ENCODE measurements around the gene GALNTL6. TPM values are rescaled to one million over a fixed set of nuclear protein-coding genes. Genes with fewer than 3 reads are reported as not detected.

GALNTL6 gene
- total RNA-seq, 1 experiment from 2014 or later, result not detected

GRCh38 chr4:172938072-172938829, 1125.0 kb downstream of the GALNTL6 start:
- CTCF ChIA-PET, result no interaction called here
- POLR2A ChIA-PET, result no interaction called here

More at GRCh38 chr4:172938072-172938829, 1125.0 kb downstream of the GALNTL6 start:
- Histone ChIP-seq H3K36me3 (ENCODE audit: control insufficient read depth in 1 of 2, insufficient read depth in 2 of 2, low read length in 2 of 2) (no peaks in the 10 kb centered on the region), H3K4me2 (ENCODE audit: low read length) (no peak overlapping the region), H3K27ac (ENCODE audit: low read depth, low read length) (no peak overlapping the region), H2AFZ (ENCODE audit: low read depth, low read length, poor library complexity, severe bottlenecking) (peak overlapping the region; percentile 29), H4K20me1 (ENCODE audit: insufficient read depth) (no peaks in the 10 kb centered on the region), H3K27me3 (ENCODE audit: insufficient read depth, low read length) (no peaks in the 10 kb centered on the region), H3K9me3 (ENCODE audit: control insufficient read depth in 1 of 2, insufficient read depth in 1 of 2, low read depth in 1 of 2, low read length in 2 of 2) (no peaks in the 10 kb centered on the region), H3K9me2 (ENCODE audit: insufficient read depth) (no peaks in the 10 kb centered on the region), H3K9ac (ENCODE audit: low read length) (no peak overlapping the region), H3K79me2 (ENCODE audit: insufficient read depth, low read length) (no peaks in the 10 kb centered on the region), H3K4me3 (replicated peaks in 1 of 2; ENCODE audit: low read depth in 1 of 2, low read length in 2 of 2) (no peak overlapping the region), H3K4me1 (ENCODE audit: control insufficient read depth in 1 of 2, insufficient read depth in 2 of 2, low read length in 2 of 2) (no peaks in the 10 kb centered on the region)
- ATAC-seq, result no peak
- intact Hi-C loops (cut with micrococcal nuclease), result no loop called here
- RAD21 ChIA-PET (ENCODE audit: low non-redundant PET in 1 of 2, low total read pairs in 2 of 2, uncharacterized antibody in 2 of 2, unreplicated experiment in 2 of 2), result no interaction called here
- TF ChIP-seq CBX3 (IDR thresholded peaks at IDR 0.05; ENCODE audit: low read depth) (no peak), ZFX (IDR thresholded peaks at IDR 0.05) (no peak), RAD21 (IDR thresholded peaks at IDR 0.05; ENCODE audit: low read depth) (no peak), ZNF274 (IDR thresholded peaks at IDR 0.05; ENCODE audit: low read depth, low read length) (no peak), CTCF (IDR thresholded peaks at IDR 0.05 in 2 of 3, conservative IDR thresholded peaks at IDR 0.05 in 1 of 3; ENCODE audit: borderline replicate concordance in 1 of 3, insufficient read depth in 1 of 3, low read depth in 2 of 3, low read length in 2 of 3) (no peak), SP1 (IDR thresholded peaks at IDR 0.05; ENCODE audit: low read depth) (no peak), TCF7L2 (IDR thresholded peaks at IDR 0.05; ENCODE audit: borderline replicate concordance, extremely low read depth, insufficient read depth, insufficient read length) (no peak), ZBTB33 (IDR thresholded peaks at IDR 0.05; ENCODE audit: extremely low read depth, insufficient replicate concordance, low read length) (no peak), EZH2 (IDR thresholded peaks at IDR 0.05) (no peak)
- BruUV-seq (replicated peaks), result no TSS peak
- DNase-seq (ENCODE audit: low read depth, low spot score), result no peak
